ENCODE data around the gene BAZ2B. TPM values are rescaled to one million over a fixed set of nuclear protein-coding genes. Genes with fewer than 3 reads are reported as not detected.

The BAZ2B gene
- total RNA-seq, 1 donor from 2014 or later: 37.4 TPM

GRCh38 chr2:159525012-159525411 is 91.3 kb downstream of the BAZ2B start:
- TF ChIP-seq, protein P1, sequence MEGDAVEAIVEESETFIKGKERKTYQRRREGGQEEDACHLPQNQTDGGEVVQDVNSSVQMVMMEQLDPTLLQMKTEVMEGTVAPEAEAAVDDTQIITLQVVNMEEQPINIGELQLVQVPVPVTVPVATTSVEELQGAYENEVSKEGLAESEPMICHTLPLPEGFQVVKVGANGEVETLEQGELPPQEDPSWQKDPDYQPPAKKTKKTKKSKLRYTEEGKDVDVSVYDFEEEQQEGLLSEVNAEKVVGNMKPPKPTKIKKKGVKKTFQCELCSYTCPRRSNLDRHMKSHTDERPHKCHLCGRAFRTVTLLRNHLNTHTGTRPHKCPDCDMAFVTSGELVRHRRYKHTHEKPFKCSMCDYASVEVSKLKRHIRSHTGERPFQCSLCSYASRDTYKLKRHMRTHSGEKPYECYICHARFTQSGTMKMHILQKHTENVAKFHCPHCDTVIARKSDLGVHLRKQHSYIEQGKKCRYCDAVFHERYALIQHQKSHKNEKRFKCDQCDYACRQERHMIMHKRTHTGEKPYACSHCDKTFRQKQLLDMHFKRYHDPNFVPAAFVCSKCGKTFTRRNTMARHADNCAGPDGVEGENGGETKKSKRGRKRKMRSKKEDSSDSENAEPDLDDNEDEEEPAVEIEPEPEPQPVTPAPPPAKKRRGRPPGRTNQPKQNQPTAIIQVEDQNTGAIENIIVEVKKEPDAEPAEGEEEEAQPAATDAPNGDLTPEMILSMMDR (IDR thresholded peaks at IDR 0.05; ENCODE audit: insufficient read depth, low read length, severe bottlenecking): no peak
- no peaks in the 10 kb centered on the region for H3K36me3 ChIP-seq (ENCODE audit: control insufficient read depth, insufficient read depth, low read length)
- DNase-seq (ENCODE audit: low read depth) (no peak), FAIRE-seq (no peak)
- no peaks in the 10 kb centered on the region for H3K27me3 ChIP-seq (ENCODE audit: control insufficient read depth, insufficient read depth, low read length)
- H3K4me3 ChIP-seq (ENCODE audit: low read depth, low read length): no peak overlapping the region

- Histone ChIP-seq H3K27me3 (ENCODE audit: control insufficient read depth, insufficient read depth, low read length) (no peaks in the 10 kb centered on the region), H3K4me3 (ENCODE audit: low read depth, low read length) (no peak overlapping the region), H3K36me3 (ENCODE audit: control insufficient read depth, insufficient read depth, low read length) (no peaks in the 10 kb centered on the region)
- DNase-seq (ENCODE audit: low read depth): no peak
- TF ChIP-seq, protein P1 (IDR thresholded peaks at IDR 0.05; ENCODE audit: insufficient read depth, low read length, severe bottlenecking): no peak
- FAIRE-seq: no peak
Measured at GRCh38 chr2:159521272-159521671, 95.1 kb downstream of the BAZ2B start.

DNA sequence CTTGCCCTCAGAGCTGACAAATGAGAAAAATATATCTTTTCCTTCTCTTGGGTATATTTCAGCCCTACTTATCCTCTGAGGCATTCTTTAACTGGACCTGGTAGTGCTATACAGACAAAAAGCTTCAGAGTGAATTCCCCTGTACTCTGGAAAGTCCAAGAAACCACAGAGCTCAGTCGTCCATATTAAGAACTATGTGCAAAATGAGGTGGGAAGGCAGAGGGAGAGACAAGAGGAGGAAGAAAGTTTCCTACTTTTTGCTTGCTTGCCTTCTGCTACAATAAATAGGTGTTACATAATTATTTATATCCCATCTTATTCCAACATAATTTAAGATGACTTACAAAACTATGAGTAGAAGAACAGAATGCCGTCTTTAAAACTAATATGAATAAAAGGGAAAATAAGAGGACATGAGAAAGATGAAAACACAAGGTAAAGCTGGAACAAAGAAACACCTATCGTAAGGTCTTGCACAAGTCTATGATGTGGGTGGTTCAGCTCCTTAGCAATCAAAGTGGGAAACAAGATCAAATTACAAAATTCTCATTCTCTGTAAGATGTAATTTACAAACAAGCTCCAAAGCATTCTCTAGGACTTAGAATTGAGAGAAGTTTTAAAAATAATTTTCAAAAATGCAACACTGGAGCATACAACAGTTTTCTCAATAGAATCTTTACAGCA is 97.9 kb downstream of the BAZ2B start:
- H3K36me3 ChIP-seq (ENCODE audit: control insufficient read depth, insufficient read depth, low read length): no peaks in the 10 kb centered on the region
- H3K4me3 ChIP-seq (ENCODE audit: low read depth, low read length): no peak overlapping the region
- TF ChIP-seq, protein P1 (IDR thresholded peaks at IDR 0.05; ENCODE audit: insufficient read depth, low read length, severe bottlenecking): no peak
- no peak for FAIRE-seq
- no peaks in the 10 kb centered on the region for H3K27me3 ChIP-seq (ENCODE audit: control insufficient read depth, insufficient read depth, low read length)
- DNase-seq (ENCODE audit: low read depth): peak; percentile 61

GRCh38 chr2:159516241-159516758 is 100.0 kb downstream of the BAZ2B start:
- TF ChIP-seq, protein P1 (IDR thresholded peaks at IDR 0.05; ENCODE audit: insufficient read depth, low read length, severe bottlenecking): no peak
- Histone ChIP-seq H3K27me3 (ENCODE audit: control insufficient read depth, insufficient read depth, low read length) (no peaks in the 10 kb centered on the region), H3K36me3 (ENCODE audit: control insufficient read depth, insufficient read depth, low read length) (no peaks in the 10 kb centered on the region), H3K4me3 (ENCODE audit: low read depth, low read length) (peak overlapping the region; percentile 51)
- FAIRE-seq: peak; percentile 50
- peak; percentile 93 for DNase-seq (ENCODE audit: low read depth)

DNA sequence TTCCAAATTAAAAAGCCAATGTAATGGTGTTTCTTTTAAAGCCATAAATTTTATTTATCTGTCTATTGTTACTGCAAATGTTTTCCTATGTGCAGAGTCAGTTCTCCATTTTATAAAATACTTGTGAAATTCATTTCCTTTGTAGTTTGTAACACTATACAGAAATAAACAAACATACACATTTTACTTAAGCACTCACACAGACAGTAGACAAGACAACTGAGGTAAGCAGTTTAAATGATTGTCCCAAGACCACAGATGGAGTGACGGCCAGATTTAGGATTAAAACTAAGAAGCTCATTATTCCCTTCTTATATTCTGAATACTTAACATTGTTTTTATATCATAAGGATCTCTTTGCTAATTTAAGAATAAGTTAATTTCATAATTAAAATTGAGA is 100.9 kb downstream of the BAZ2B start:
- no peaks in the 10 kb centered on the region for H3K27me3 ChIP-seq (ENCODE audit: control insufficient read depth, insufficient read depth, low read length)
- DNase-seq (ENCODE audit: low read depth): no peak
- H3K36me3 ChIP-seq (ENCODE audit: control insufficient read depth, insufficient read depth, low read length): no peaks in the 10 kb centered on the region
- H3K4me3 ChIP-seq (ENCODE audit: low read depth, low read length): peak overlapping the region; percentile 14
- TF ChIP-seq, protein P1 (IDR thresholded peaks at IDR 0.05; ENCODE audit: insufficient read depth, low read length, severe bottlenecking): no peak
- no peak for FAIRE-seq

GRCh38 chr2:159513745-159514144 is 102.6 kb downstream of the BAZ2B start:
- H3K36me3 ChIP-seq (ENCODE audit: control insufficient read depth, insufficient read depth, low read length): no peaks in the 10 kb centered on the region
- TF ChIP-seq, protein P1 (IDR thresholded peaks at IDR 0.05; ENCODE audit: insufficient read depth, low read length, severe bottlenecking): no peak
- H3K27me3 ChIP-seq (ENCODE audit: control insufficient read depth, insufficient read depth, low read length): no peaks in the 10 kb centered on the region
- DNase-seq (ENCODE audit: low read depth): no peak
- FAIRE-seq: no peak
- H3K4me3 ChIP-seq (ENCODE audit: low read depth, low read length): no peak overlapping the region

All from bronchial epithelial cell (primary cell).